Adipocyte (in vitro differentiated cells): ENCODE results near the gene NEURL1.
A peak's percentile ranks its signal among the peaks of the same experiment; 100 is the strongest.

Experiments used
- DNase-seq: peaks from one replicate; pipeline ENCODE4 v3.0.0-alpha.2; 2015; ENCODE audit warnings: low read depth
- H3K27me3 ChIP-seq: replicated peaks from 2 replicates; pipeline ENCODE4 v1.7.0; 2013; ENCODE audit warnings: mild to moderate bottlenecking, low read length, moderate library complexity; ENCODE audit not compliant: control insufficient read depth, insufficient read depth
- H3K36me3 ChIP-seq: 2 replicates; pipeline ENCODE4 v1.7.0; 2013; ENCODE audit warnings: low read length, mild to moderate bottlenecking, moderate library complexity; ENCODE audit not compliant: control insufficient read depth, insufficient read depth, severe bottlenecking
- H3K4me1 ChIP-seq: 2 replicates; pipeline ENCODE4 v1.7.0; 2013; ENCODE audit warnings: mild to moderate bottlenecking, low read length, moderate library complexity; ENCODE audit not compliant: control insufficient read depth, insufficient read depth
- H3K4me3 ChIP-seq: 2 replicates; pipeline ENCODE4 v1.7.0; 2013; ENCODE audit warnings: mild to moderate bottlenecking, low read length, moderate library complexity
- H3K9ac ChIP-seq: 2 replicates; pipeline ENCODE4 v1.7.0; 2013; ENCODE audit warnings: mild to moderate bottlenecking, low read length, moderate library complexity
- H3K9me3 ChIP-seq: 2 replicates; pipeline ENCODE4 v1.7.0; 2013; ENCODE audit warnings: mild to moderate bottlenecking, low read length, moderate library complexity; ENCODE audit not compliant: control insufficient read depth

NEURL1 gene

GRCh38 chr10:103563231-103564115, 70.0 kb downstream of the NEURL1 start:
- Histone ChIP-seq H3K4me3 (no peak overlapping the region), H3K36me3 (no peaks in the 10 kb centered on the region)

GRCh38 chr10:103564116-103564501, 70.6 kb downstream of the NEURL1 start:
- Histone ChIP-seq H3K9ac (no peak overlapping the region), H3K36me3 (no peaks in the 10 kb centered on the region), H3K4me3 (no peak overlapping the region), H3K4me1 (no peaks in the 10 kb centered on the region), H3K27me3 (peaks cover 74% of the 10 kb centered on the region), H3K9me3 (peaks cover 8% of the 10 kb centered on the region)
- DNase-seq = no peak

More at GRCh38 chr10:103563231-103564115, 70.0 kb downstream of the NEURL1 start:
- Histone ChIP-seq H3K4me1 (no peaks in the 10 kb centered on the region), H3K9ac (no peak overlapping the region), H3K27me3 (peaks cover 76% of the 10 kb centered on the region), H3K9me3 (peaks cover 8% of the 10 kb centered on the region)
- no peak for DNase-seq

GRCh38 chr10:103564776-103565520, 71.4 kb downstream of the NEURL1 start:
- no peak for DNase-seq
- H3K9ac ChIP-seq = no peak overlapping the region
- H3K9me3 ChIP-seq = peaks cover 8% of the 10 kb centered on the region
- no peak overlapping the region for H3K4me3 ChIP-seq
- H3K27me3 ChIP-seq = peaks cover 74% of the 10 kb centered on the region
- no peaks in the 10 kb centered on the region for H3K36me3 ChIP-seq
- H3K4me1 ChIP-seq = no peaks in the 10 kb centered on the region

- peaks cover 68% of the 10 kb centered on the region for H3K27me3 ChIP-seq
- no peak overlapping the region for H3K9ac ChIP-seq
- H3K36me3 ChIP-seq = no peaks in the 10 kb centered on the region
- H3K4me3 ChIP-seq = no peak overlapping the region
- H3K4me1 ChIP-seq = no peaks in the 10 kb centered on the region
- no peak for DNase-seq
- no peaks in the 10 kb centered on the region for H3K9me3 ChIP-seq
Measured at GRCh38 chr10:103566536-103566935, 73.0 kb downstream of the NEURL1 start.

- H3K9me3 ChIP-seq = no peaks in the 10 kb centered on the region
- no peak for DNase-seq
- no peak overlapping the region for H3K9ac ChIP-seq
- no peak overlapping the region for H3K4me3 ChIP-seq
- no peaks in the 10 kb centered on the region for H3K36me3 ChIP-seq
- H3K4me1 ChIP-seq = no peaks in the 10 kb centered on the region
- peaks cover 63% of the 10 kb centered on the region for H3K27me3 ChIP-seq
Measured at GRCh38 chr10:103568505-103568904, 75.0 kb downstream of the NEURL1 start.

- peaks cover 58% of the 10 kb centered on the region for H3K27me3 ChIP-seq
- no peaks in the 10 kb centered on the region for H3K36me3 ChIP-seq
- H3K9ac ChIP-seq = no peak overlapping the region
- H3K4me1 ChIP-seq = no peaks in the 10 kb centered on the region
- no peak overlapping the region for H3K4me3 ChIP-seq
- no peaks in the 10 kb centered on the region for H3K9me3 ChIP-seq
- DNase-seq = peak; percentile 46
Measured at GRCh38 chr10:103569896-103570295, 76.4 kb downstream of the NEURL1 start.

GRCh38 chr10:103570844-103571655, 77.5 kb downstream of the NEURL1 start:
- Histone ChIP-seq H3K4me1 (no peaks in the 10 kb centered on the region), H3K9ac (no peak overlapping the region), H3K36me3 (no peaks in the 10 kb centered on the region), H3K27me3 (peaks cover 60% of the 10 kb centered on the region), H3K9me3 (no peaks in the 10 kb centered on the region), H3K4me3 (no peak overlapping the region)
- no peak for DNase-seq

GRCh38 chr10:103571656-103571975, 78.1 kb downstream of the NEURL1 start:
- Histone ChIP-seq H3K9me3 (no peaks in the 10 kb centered on the region), H3K36me3 (no peaks in the 10 kb centered on the region), H3K27me3 (peaks cover 65% of the 10 kb centered on the region), H3K4me1 (no peaks in the 10 kb centered on the region), H3K9ac (no peak overlapping the region), H3K4me3 (no peak overlapping the region)
- DNase-seq = no peak

- H3K4me3 ChIP-seq = no peak overlapping the region
- peaks cover 66% of the 10 kb centered on the region for H3K27me3 ChIP-seq
- H3K36me3 ChIP-seq = no peaks in the 10 kb centered on the region
- no peak for DNase-seq
- H3K9me3 ChIP-seq = no peaks in the 10 kb centered on the region
- no peaks in the 10 kb centered on the region for H3K4me1 ChIP-seq
- H3K9ac ChIP-seq = no peak overlapping the region
Measured at GRCh38 chr10:103572347-103573204, 79.1 kb downstream of the NEURL1 start.

- no peaks in the 10 kb centered on the region for H3K9me3 ChIP-seq
- no peaks in the 10 kb centered on the region for H3K36me3 ChIP-seq
Measured at GRCh38 chr10:103573205-103573487, 79.6 kb downstream of the NEURL1 start.

More at GRCh38 chr10:103573205-103573487, 79.6 kb downstream of the NEURL1 start:
- Histone ChIP-seq H3K4me3 (no peak overlapping the region), H3K9ac (no peak overlapping the region), H3K27me3 (peaks cover 66% of the 10 kb centered on the region), H3K4me1 (no peaks in the 10 kb centered on the region)
- no peak for DNase-seq
